HG03280 (cell line): ENCODE measurements around the gene TF.
"Not testable (repeated sequence)": the region's sequence is repeated elsewhere in the genome, so short reads cannot be mapped to it uniquely, and the experiment has no call there.

Experiments
- ATAC-seq: cut with Tn5 transposase; IDR thresholded peaks from one replicate; pipeline ENCODE4 v1.9.1; 2021; ENCODE audit warnings: mild to moderate bottlenecking, moderate library complexity; ENCODE audit not compliant: unreplicated experiment

Gene TF

GRCh38 chr3:133745981-133746711 lies at the start of gene TF:
Gene TF, plus strand, starts transcription at chr3:133746393. Its CDS starts 48 bp downstream, at chr3:133746441.
- no peak for ATAC-seq

GRCh38 chr3:133697960-133698359 lies 48.2 kb upstream of the TF start:
- no peak for ATAC-seq

GRCh38 chr3:133699467-133699866 lies 46.7 kb upstream of the TF start:
- no peak for ATAC-seq

- ATAC-seq = no peak
Observed at GRCh38 chr3:133699903-133700302, 46.3 kb upstream of the TF start.

GRCh38 chr3:133700351-133700750 lies 45.8 kb upstream of the TF start:
- no peak for ATAC-seq

- ATAC-seq = no peak
Observed at GRCh38 chr3:133701435-133702358, 44.5 kb upstream of the TF start.

- ATAC-seq = no peak
Observed at GRCh38 chr3:133703915-133704314, 42.3 kb upstream of the TF start.

- ATAC-seq = no peak
Observed at GRCh38 chr3:133706033-133706432, 40.2 kb upstream of the TF start.

- no peak for ATAC-seq
Observed at GRCh38 chr3:133709139-133709750, 36.9 kb upstream of the TF start.

GRCh38 chr3:133711013-133711412 lies 35.2 kb upstream of the TF start:
- ATAC-seq = no peak

- ATAC-seq = no peak
Observed at GRCh38 chr3:133712017-133712416, 34.2 kb upstream of the TF start.

- ATAC-seq = no peak
Observed at GRCh38 chr3:133713347-133713746, 32.8 kb upstream of the TF start.

- ATAC-seq = no peak
Observed at GRCh38 chr3:133717424-133717823, 28.8 kb upstream of the TF start.

GRCh38 chr3:133722935-133723334 lies 23.3 kb upstream of the TF start:
- no peak for ATAC-seq

GRCh38 chr3:133730993-133731392 lies 15.2 kb upstream of the TF start:
- no peak for ATAC-seq

- ATAC-seq = not testable (repeated sequence)
Observed at GRCh38 chr3:133732231-133732630, 14.0 kb upstream of the TF start.

GRCh38 chr3:133733226-133733625 lies 13.0 kb upstream of the TF start:
- no peak for ATAC-seq

- ATAC-seq = no peak
Observed at GRCh38 chr3:133734305-133734704, 11.9 kb upstream of the TF start.

GRCh38 chr3:133742351-133743091 lies 3.7 kb upstream of the TF start:
- no peak for ATAC-seq

- no peak for ATAC-seq
Observed at GRCh38 chr3:133744241-133744640, 2.0 kb upstream of the TF start.

- ATAC-seq = no peak
Observed at GRCh38 chr3:133745108-133745507, 1.1 kb upstream of the TF start.
